T-helper 9 cell (primary cell): ENCODE measurements around the gene RFNG.

Source experiments
- DNase-seq: peaks from one replicate; pipeline ENCODE4 v3.0.0-alpha.2; 2020

RFNG gene

DNA sequence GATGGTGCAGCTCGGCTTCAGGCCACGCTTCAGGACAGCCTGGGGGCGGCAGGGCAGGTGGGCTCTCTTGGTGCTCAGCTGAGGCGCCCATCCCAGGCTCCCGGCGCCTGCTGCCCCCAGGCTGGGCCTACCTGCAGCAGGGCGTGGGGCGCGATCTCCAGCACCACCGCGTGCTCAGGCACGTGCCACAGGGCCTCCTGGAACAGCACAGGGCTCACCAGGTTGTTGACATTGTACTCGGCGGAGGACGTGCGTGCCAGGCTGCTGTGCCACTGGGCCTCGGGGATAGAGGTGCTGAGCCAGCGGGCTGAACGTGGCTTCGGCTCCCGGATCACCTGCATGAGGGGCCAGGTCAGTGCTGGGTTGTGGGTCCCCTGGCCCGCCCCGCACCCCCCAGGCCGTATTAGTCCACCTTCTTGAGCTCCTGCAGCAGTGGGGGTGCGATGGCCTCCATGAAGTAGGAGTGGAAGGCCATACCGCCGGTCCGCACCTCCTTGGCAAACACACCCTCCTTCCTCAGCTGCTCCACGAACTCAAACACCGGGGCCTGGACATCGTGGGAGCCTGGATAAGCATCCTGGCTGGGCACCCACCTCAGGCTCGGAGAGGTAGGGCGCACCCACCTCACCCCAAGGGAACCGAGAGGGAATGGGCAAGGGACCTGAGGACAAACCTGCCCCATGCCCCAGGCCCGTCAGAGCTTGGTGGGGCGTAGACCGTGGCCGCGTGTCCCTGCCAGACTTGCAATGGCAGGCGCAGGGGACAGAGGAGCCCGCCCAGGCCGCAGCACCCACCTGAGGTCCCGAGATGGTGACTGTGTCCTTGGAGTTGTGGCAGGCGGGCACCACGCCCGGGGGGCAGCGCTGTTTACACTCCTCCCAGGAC, 37.5 kb upstream of the RFNG start:
- no peak for DNase-seq

DNA sequence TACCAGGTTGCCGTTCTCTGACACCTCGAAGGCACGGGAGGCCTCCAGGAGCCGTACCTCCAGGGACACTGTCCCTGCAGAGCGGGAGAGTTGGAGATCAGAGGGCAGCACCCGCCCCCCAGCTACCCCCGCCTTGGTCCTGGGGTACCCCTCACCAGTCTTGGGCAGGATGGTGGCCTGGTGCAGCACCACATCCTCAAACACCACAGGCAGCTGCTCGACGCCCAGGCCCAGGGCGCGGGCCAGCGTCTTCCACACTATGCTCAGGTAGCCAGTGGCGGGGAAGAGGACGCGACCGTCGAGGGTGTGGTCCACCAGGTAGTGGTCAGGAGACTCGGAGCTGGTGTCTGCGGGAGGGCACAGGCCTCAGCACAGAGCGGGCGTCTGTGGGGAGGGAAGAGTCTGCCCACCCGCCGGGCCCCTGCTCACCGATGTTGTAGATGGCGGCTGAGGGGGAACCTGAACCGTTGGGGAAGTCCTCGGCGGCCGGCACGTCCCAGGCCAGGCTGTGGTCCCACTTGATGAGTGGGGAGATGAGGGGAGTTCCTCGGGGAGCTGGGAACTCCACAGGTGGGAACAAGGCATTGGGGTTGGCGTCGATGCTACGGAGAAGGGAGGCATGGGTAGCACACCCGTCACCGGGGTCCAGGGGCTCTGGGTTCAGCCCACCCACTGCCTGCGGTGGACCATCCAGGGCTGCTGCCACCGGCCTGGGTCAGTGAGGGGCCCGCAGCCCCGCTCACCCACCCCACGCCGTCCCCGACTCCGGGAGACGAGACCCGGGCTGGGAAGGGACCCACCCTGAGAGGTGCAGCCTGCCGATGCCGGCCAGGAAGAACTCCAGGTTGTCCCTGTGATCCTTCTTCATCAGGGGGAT, 36.6 kb upstream of the RFNG start:
- no peak for DNase-seq

DNA sequence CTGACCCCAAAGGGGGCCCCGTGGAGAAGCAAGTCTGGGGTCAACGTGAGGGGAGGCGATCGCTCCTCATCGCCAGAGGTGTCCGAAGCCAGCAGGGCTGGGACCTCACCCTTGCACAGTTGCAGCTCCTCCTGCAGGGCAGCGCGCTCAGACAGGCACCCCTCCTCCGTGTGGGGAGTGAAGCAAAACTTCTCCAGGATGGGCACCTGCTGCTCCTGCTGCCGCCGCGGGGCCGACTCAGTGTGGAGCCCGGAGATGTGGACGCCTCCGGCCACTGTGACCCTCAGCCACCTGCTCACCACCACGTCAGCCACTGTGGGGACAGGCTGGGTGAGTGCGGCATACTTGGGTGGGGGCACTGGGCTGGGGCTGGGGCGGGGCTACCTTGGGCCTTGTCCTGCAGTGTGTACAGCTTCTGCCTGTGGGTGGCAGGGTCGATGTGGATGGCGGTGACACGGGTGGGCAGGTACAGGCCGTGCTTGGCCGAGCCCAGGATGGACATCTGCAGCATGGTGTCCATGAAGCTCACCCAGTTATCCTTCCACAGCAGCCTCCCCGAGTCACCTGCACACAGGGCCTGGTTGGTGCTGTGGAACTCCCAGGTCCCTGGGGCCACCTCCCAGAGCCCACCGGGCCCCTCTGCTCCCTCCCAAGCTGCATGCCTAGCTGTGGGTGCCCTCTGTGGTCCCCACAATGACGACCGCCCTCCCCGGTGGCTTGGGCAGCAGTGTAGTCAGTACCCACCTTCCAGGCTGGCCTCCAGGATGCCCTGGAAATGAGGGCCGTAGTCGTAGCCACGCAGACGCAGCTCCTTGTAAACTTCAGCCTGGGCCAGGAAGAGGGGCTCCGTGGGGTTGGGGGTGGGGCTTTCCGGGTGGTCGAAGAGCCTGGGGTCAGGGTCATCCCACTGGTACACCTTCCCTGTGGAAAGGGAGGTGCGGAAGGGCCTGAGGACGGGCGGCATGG, 35.6 kb upstream of the RFNG start:
- DNase-seq, result no peak

DNA sequence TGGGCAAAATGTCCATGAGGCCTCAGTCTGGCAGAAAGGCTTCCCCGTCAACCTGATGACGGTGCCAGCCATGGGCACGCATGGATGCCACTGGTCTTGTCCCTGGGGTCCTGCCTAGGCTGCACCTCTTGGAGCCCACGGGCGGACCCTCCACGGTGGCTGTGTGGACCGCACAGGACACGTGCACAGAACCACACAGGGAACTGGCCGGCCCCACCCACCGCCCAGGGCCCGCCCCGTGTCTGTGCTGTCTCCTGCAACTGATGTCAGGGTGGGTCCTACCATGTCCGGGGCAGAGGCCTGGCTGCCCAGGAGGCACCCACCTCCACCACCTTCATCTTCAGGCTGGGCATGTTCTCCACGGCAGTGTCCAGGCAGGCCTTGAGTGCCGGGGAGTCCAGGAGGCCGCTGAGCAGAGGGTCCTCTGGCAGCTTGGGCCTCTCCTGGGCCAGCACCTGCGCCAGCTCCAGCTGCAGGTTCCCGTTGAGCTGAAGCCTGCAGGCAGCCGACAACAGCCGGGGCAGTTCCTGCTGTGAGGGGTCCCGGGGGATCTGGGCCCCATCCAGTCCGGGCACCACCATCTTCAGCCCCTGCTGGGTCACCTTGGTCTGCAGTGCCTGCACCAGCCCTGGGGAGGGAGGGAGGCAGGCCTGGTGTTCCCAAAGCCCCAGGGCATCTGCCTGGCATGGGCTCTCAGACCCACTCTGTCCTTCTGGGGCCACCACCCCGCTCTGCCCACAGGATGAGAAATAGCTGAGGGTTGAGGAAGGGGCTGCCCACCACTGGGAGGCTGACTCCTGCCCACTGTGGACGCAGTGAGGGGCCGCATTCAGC, 34.5 kb upstream of the RFNG start:
- DNase-seq, result no peak

DNA sequence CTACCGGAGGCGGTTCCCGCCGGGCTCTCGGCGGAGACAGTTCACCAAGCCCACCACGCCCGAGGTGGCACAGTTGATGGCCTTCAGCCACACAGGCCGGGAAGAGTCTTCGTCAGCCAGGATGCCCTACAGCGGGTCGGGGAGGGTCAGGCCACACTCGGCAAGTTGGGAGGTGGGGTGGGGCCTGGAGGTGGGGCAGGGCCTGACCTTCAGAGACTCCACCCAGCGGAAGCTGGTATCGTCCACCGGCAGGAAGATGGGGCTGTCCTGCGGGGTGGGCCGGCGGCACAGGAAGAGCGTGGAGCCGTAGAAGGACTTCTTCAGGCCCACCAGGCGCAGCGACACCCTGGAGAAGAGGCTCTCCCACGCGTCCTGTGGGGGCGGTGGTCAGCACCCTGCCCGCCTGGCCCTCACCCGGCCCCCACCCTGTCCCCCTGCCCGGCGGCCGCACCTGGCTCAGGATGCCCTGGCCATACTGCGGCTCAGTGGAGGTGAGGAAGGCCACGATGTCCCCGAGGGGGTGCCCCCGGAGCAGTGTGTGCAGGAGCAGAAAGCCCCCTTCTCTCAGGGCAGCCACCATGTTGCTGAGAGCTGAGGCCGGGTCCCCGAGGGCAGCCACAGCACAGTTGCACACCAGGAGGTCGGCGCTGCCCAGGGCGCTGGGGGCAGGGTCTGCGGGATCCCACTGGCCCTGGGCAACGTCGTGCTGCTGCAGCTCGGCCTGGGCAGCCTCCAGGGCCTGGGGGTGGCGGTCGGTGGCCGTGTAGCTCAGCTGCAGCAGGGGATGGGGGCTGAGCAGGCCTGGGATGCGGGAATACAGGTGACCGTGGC, 33.6 kb upstream of the RFNG start:
- DNase-seq, result no peak

DNA sequence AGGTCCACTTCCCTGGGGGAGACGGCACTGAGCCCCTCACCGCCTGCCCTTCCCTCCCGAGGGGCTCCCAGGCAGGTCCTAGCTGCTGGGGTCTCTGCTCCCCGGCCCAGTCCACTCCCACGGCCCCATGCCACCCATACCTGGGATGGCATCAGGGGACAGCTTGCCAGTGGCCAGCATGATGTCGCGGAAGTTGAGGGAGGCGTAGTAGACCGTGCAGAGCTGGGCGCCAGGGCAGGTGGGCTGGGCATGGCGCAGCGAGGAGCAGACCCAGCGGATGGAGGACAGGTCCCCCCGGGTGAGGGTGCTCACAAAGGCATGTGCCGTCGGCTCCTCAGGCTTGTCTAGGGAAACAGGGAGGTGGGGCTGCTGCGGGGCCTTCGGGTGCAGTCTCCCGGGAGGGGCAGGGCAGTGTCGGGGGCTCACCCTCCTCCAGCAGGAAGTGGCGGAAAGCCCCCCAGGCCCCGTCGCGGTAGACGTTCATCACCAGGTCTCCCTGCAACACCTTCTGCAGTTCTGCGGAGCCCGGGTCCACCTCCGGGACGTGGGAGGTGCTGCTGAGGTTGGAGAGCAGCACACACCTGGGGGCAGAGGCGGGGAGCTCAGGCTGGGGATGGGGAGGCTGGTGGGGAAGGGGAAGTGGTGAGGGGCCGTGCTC, 32.9 kb upstream of the RFNG start:
- DNase-seq, result no peak

DNA sequence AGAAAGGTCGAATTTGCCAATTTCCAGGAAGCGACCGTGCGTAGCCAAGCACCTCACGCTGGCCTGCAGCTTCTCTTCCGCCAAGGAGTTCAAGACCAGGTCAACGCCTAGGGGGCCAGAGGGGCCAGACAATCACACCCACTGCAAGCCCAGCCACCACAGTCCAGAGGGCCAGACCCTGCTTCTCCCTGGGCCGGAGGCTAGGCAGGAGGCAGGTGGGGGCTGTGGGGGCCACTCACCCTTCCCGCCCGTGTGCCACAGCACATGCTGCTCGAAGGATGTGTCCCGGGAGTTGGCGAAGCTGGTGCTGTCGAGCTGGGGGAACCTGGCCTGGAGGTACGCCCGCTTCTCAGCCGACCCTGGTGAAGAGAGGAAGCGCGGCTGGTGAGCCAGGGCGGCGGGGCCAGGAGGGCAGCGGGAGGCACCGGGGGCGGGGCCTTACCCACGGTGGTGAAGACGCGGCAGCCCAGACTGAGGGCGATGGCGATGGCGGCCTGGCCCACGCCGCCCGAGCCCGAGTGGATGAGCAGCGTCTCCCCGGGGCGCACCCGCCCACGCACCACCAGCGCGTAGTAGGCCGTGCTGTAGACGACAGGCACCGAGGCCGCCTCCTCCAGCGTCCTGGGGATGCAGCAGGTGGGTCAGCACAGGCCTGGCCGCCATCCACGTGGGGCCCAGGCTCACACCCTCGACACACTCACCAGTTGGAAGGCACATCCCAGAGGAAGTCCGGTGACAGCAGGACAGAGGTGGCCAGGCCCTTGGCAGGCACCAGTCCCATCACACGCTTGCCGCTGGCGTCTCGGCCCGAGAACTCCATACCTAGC, 32.1 kb upstream of the RFNG start:
- DNase-seq, result no peak

DNA sequence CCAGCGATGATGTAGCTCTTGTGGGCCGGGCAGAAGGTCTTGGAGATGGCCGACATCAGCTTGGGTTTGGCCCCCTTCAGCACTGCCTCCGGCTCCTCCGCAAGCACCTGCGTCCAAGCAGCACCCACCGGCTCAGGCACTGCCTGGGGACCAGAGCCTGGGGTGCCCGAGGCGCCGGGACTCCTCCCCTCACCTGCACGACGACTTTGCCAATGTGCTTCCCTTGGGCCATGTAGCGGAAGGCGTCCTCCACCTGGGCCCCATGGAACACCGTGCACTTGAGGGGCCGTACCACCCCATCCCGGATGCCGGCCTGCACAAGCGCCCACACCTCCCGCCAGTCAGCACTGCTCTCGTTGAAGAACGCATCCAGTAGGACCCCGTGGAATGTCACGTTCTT, 31.4 kb upstream of the RFNG start:
- DNase-seq, result no peak

DNA sequence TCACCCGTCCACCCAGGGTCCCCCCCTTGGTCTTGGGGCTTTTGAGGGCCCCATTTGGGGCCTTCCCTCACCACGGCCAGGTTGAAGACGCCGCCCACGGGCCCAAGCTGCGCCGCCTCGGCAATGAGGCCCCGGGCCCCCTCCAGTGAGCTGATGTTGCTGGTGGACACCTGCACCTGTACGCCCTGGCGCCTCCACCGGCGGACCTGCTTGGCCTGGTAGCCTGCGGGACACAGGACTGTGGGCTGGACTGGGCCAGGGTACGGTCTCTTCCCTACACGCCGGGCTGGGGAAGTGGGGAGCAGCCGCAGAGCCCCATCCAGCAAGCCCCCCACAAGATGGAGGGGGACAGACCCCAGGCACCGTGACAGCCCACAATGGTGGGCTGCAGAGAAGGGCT, 30.8 kb upstream of the RFNG start:
- no peak for DNase-seq

DNA sequence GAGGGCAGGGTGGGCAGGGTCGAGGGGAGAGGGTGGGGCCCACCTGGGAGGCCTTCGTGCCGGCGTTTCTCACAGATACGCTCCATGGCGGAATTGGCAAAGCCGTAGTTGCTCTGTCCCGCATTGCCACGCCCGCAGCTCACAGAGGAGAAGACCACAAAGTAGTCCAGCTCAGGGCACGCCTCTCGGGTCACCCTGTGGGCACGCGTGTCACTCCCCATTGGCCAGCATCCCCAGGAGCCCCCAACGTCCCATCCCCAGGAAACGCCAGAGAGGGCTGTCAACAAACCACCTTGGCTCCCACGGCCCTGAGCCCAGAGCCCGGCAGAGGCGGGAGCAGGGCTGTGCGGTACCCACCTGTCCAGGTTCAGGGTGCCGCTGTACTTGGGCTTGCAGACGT, 30.4 kb upstream of the RFNG start:
- DNase-seq, result no peak

DNA sequence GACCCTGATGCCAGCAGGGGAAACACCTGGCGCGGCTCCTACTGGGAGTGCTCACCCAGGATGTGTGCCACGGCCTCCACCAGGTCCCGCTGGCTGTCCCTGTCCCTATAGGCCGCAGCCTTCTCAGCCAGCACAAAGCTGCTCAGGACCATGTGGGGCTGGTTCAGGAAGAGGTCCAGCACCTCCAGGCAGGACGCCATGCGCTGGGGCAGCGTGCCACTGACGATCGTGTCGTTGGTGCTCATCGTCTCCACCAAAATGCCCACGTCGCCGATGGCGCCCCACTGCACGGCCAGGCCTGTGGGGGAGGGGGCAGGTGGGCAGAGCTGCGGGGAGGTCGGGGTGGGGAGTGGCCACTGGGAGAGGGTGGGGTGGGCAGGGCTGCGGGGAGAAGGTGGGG, 29.9 kb upstream of the RFNG start:
- no peak for DNase-seq

DNA sequence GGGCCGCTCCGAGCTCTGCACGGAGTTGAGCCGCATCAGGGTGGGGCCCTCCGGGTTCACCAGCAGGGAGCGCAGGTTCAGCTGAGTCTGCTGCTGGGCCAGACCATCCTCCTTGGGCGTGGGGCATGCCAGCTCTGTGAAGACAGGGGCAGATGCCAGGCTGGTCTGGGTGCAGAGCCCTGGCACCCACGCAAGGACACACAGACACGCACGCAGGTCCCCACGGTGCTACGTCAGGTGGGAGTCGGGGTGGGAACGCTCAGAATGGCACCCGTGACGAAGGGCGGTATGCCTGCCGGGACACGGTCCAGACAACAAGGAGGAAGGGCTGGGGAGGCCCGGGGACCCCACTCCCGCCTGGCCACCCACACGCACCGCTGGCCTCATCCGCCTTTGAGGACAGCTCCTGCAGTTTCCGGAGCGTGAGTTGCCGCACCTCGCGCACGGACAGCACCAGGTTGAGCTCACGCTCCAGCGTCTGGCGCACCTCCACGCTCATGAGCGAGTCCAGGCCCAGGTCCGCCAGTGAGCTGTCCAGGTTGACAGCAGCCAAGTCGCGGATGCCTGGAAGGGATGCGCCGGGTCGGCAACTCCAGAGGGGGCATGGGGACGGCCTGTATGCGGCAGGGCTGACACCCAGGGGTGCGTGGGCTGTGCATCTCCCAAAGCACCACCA, 29.3 kb upstream of the RFNG start:
- DNase-seq, result no peak

DNA sequence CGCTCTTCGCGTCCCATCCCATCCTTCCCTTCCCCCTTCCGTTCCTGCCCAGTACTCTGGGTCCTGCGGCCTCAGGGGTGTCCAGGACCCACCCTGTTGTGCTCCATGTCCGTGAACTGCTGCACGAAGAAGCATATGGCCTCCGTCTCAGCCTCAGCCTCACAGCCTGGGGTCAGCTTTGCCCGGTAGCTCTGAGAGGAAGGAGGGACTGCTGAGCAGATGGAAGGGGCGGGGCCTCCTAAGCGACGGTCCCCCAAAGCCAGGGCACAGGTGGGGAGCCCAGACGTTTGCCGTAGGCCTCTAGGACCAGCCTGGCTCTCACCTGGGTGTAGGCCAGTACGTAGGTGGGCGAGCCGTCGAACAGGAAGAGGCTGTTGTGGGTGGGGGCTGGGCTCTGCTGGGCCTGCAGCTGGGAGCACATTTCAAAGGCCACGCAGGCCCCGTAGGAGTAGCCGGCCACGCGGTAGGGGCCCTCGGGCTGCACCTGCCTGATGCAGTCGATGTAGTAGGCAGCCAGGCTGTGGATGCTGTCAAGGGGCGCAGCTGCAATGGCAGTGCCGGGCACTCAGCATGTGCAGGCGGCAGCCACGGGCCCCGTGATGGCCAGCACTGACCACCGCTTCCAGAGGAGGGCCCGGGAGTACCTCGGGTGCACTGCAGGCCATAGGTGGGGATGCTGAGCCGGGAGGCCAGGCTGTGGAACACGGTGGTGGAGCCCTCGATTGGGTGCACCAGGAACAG, 28.6 kb upstream of the RFNG start:
- DNase-seq, result no peak

DNA sequence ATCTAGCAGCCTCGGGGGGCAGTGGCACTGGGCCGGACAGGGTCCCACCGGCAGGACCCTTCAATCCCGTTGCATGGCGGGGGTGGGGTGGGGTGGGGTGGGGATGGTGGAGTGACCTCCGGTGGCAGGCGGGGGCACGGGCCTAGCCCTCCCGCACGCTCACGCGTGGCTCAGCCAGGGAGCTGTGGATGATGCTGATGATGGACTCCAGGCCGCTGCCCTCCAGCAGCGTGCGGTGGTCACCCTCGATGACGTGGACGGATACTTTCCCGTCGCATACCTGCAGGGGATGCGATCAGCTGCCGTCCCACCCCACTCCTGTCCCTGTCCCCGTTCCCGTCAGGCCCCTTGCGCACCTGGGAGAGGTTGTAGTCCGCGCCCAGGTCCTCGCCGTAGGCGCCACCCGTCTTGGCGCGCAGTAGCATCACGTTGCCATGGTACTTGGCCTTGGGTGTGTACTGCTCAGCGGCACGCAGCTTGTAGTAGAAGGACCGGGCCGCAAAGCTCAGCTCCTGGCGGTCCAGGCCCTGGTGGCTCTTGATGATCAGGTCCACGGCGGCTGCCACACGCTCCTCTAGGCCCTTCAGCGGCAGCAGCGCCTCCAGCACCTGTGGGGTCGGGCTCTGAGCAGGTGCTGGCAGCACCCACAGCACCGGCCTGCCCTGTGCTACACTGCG, 27.5 kb upstream of the RFNG start:
- no peak for DNase-seq

DNA sequence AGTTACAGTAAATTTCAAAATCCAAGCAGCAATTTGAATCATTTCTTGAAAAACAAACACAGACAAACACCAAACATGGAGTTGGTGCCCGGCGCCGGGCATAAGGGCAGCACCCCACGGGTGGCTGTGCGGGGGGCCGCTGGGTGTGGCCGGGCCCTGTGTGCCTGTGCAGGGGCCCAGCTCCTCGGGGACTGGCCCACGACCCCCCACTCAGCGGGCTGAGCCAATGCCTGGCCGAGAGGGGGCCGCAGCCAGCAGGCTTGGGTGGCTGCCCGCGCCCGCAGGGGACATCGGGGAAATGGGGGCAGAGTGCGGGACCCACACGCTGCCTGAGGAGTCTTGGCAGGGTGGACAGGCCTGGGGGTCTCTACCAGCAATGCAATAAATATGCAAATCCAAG, 26.8 kb upstream of the RFNG start:
- no peak for DNase-seq

DNA sequence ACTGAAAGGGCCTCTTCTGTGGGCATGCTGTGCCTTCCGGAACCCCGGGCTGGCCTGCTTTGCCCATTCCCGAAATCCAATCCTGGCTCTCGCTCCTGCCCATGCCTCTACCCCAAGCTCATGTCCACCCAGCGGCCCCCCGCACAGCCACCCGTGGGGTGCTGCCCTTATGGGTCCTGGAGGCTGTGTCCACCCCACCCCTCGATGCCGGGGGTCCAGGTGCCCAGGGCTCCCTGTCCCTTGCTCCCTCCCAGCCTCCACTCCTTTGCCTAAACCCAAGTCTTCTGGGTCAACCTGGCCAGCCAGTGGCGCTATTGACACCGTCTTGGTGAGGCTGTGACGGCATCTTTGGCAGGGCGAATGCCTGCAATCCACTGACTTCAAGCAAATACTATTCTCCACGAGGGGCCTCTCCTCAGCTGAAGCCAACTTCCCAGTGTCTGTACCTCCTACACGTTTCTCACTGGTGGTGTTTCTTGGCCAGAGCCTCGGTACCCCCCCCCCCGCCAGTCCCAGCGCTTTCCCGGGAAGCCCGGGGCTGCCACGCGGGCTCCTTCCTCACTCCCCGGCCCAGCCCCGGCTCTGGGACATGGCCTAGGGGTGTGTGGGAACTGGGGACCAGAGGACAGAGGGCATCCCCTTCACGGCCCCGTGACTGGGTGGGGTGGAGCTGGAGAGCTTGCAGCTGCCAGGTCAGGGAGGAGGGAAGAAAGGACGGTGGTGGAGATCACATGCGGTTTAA, 26.2 kb upstream of the RFNG start:
- DNase-seq, result no peak
